ENCODE data around the gene DNER. TPM values are rescaled to one million over a fixed set of nuclear protein-coding genes. Genes with fewer than 3 reads are reported as not detected.

Gene DNER
- polyA plus RNA-seq, 2 of the 4 experiments (the other 2 are of a cell fraction) = 0.34 to 4.2 TPM

- TF ChIP-seq, protein P1, sequence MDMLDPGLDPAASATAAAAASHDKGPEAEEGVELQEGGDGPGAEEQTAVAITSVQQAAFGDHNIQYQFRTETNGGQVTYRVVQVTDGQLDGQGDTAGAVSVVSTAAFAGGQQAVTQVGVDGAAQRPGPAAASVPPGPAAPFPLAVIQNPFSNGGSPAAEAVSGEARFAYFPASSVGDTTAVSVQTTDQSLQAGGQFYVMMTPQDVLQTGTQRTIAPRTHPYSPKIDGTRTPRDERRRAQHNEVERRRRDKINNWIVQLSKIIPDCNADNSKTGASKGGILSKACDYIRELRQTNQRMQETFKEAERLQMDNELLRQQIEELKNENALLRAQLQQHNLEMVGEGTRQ (IDR thresholded peaks at IDR 0.05) = no peak
- TF ChIP-seq EHF (CRISPR knock-in tag; IDR thresholded peaks at IDR 0.05) (no peak), CBX8 (IDR thresholded peaks at IDR 0.05) (no peak), POLR2AphosphoS2 (conservative IDR thresholded peaks at IDR 0.05; ENCODE audit: low read length) (no peak), ZFP36 (IDR thresholded peaks at IDR 0.05; ENCODE audit: borderline replicate concordance, partially characterized antibody) (no peak), EP300 (IDR thresholded peaks at IDR 0.05) (no peak), GATA3 (IDR thresholded peaks at IDR 0.05; ENCODE audit: borderline replicate concordance) (no peak), NFE2L2 (conservative IDR thresholded peaks at IDR 0.05; ENCODE audit: low read length) (no peak), RFX5 (IDR thresholded peaks at IDR 0.05) (no peak), RAD21 (conservative IDR thresholded peaks at IDR 0.05 in 1 of 2, IDR thresholded peaks at IDR 0.05 in 1 of 2) (no peak), MYC (IDR thresholded peaks at IDR 0.05; ENCODE audit: borderline replicate concordance, low read length) (no peak), KDM5A (IDR thresholded peaks at IDR 0.05) (no peak), REST (IDR thresholded peaks at IDR 0.05) (no peak), BHLHE40 (IDR thresholded peaks at IDR 0.05; ENCODE audit: low read depth, low read length) (no peak)
- TF ChIP-seq, protein P2, sequence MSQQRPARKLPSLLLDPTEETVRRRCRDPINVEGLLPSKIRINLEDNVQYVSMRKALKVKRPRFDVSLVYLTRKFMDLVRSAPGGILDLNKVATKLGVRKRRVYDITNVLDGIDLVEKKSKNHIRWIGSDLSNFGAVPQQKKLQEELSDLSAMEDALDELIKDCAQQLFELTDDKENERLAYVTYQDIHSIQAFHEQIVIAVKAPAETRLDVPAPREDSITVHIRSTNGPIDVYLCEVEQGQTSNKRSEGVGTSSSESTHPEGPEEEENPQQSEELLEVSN (IDR thresholded peaks at IDR 0.05; ENCODE audit: borderline replicate concordance, low read depth) = no peak
- TF ChIP-seq, protein P3, sequence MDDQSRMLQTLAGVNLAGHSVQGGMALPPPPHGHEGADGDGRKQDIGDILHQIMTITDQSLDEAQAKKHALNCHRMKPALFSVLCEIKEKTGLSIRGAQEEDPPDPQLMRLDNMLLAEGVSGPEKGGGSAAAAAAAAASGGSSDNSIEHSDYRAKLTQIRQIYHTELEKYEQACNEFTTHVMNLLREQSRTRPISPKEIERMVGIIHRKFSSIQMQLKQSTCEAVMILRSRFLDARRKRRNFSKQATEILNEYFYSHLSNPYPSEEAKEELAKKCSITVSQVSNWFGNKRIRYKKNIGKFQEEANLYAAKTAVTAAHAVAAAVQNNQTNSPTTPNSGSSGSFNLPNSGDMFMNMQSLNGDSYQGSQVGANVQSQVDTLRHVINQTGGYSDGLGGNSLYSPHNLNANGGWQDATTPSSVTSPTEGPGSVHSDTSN (IDR thresholded peaks at IDR 0.05) = no peak
- POLR2A ChIA-PET = no interaction called here
- Histone ChIP-seq H3K4me3 (no peak overlapping the region), H3K4me1 (no peaks in the 10 kb centered on the region), H3K9me3 (no peaks in the 10 kb centered on the region), H3K4me2 (no peak overlapping the region), H3K27ac (no peak overlapping the region)
- FAIRE-seq (no peak), DNase-seq (ENCODE audit: low read depth in 1 of 2, low spot score in 1 of 2) (no peak), ATAC-seq (peak in 1 of 2 experiments; percentile 19; a peak in 1 of 6 replicates)
- 20% methylated on average over 7 of the region's 7 CpGs for WGBS (ENCODE audit: missing lambda C conversion rate)
- CTCF ChIA-PET = interaction anchor here (1.5 kb wide), 1 partner anchor 360 kb away, joined by 4 read pairs; no protein-coding TSS in a partner anchor
Observed at GRCh38 chr2:229633556-229633955, 80.8 kb downstream of the DNER start.

DNA sequence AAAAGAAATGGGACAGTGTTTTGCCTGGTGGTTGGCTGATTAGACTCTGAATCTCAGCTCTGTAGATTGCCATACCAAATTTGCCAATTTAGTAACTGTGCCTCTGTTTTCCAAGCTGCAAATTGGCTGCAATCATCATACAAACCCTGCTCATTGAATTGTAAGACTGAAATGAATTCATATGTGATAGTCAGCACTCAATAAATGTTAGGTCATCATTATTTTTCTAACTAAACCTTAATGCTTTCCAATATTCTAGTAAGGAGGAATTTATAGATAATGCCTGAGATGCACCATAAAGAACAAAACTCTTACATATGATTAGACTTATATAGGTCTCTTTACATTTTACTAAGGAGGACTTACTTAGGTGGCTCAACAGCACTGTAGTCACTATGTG is 85.3 kb downstream of the DNER start:
- Histone ChIP-seq H3K4me2 (no peak overlapping the region), H3K9me3 (no peaks in the 10 kb centered on the region), H3K4me1 (no peaks in the 10 kb centered on the region), H3K27ac (no peak overlapping the region), H3K4me3 (no peak overlapping the region)
- DNase-seq (ENCODE audit: low read depth in 1 of 2, low spot score in 1 of 2) (no peak), FAIRE-seq (no peak), ATAC-seq (no peak)
- CTCF ChIA-PET = interaction anchor here (1.0 to 1.4 kb wide), 3 partner anchors 20 to 42 kb away, joined by 3 to 4 read pairs (median 4); no protein-coding TSS in a partner anchor
- TF ChIP-seq MAFK (IDR thresholded peaks at IDR 0.05; ENCODE audit: partially characterized antibody) = peak; percentile 68
- no peak for TF ChIP-seq RCOR1 (IDR thresholded peaks at IDR 0.05; ENCODE audit: low read depth, low read length)
- POLR2A ChIA-PET = no interaction called here

GRCh38 chr2:229627728-229628127 is 86.6 kb downstream of the DNER start:
- WGBS (ENCODE audit: missing lambda C conversion rate) = 21% methylated on average over 3 of the region's 3 CpGs
- ATAC-seq = no peak

More at GRCh38 chr2:229627728-229628127, 86.6 kb downstream of the DNER start:
- no peak for DNase-seq (ENCODE audit: low read depth in 1 of 2, low spot score in 1 of 2)
- TF ChIP-seq CBX8 (IDR thresholded peaks at IDR 0.05) = no peak
- no peak for TF ChIP-seq ZFP36 (IDR thresholded peaks at IDR 0.05; ENCODE audit: borderline replicate concordance, partially characterized antibody)
- no peak for TF ChIP-seq TP53 (CRISPR knock-in tag; IDR thresholded peaks at IDR 0.05)
- no peak for TF ChIP-seq PHF8 (IDR thresholded peaks at IDR 0.05; ENCODE audit: borderline replicate concordance, low read depth)
- TF ChIP-seq KDM5A (IDR thresholded peaks at IDR 0.05) = no peak
- no peak for TF ChIP-seq HOXB13 (CRISPR knock-in tag; IDR thresholded peaks at IDR 0.05; ENCODE audit: low read depth)
- no peak for TF ChIP-seq RAD21 (conservative IDR thresholded peaks at IDR 0.05 in 1 of 2, IDR thresholded peaks at IDR 0.05 in 1 of 2)
- TF ChIP-seq NFE2L2 (conservative IDR thresholded peaks at IDR 0.05; ENCODE audit: low read length) = no peak
- TF ChIP-seq, protein P4, sequence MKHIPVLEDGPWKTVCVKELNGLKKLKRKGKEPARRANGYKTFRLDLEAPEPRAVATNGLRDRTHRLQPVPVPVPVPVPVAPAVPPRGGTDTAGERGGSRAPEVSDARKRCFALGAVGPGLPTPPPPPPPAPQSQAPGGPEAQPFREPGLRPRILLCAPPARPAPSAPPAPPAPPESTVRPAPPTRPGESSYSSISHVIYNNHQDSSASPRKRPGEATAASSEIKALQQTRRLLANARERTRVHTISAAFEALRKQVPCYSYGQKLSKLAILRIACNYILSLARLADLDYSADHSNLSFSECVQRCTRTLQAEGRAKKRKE (CRISPR knock-in tag; IDR thresholded peaks at IDR 0.05; ENCODE audit: low read depth) = no peak
- no peak for TF ChIP-seq BHLHE40 (IDR thresholded peaks at IDR 0.05; ENCODE audit: low read depth, low read length)
- no peak for TF ChIP-seq HDAC2 (IDR thresholded peaks at IDR 0.05)
- no peak for TF ChIP-seq RARB (CRISPR knock-in tag; IDR thresholded peaks at IDR 0.05)
- POLR2A ChIA-PET = no interaction called here
- Histone ChIP-seq H3K9me3 (no peaks in the 10 kb centered on the region), H3K4me1 (no peaks in the 10 kb centered on the region), H3K4me2 (no peak overlapping the region), H3K4me3 (no peak overlapping the region), H3K27ac (no peak overlapping the region)
- CTCF ChIA-PET = interaction anchor here (1.0 to 1.4 kb wide), 2 partner anchors 14 to 18 kb away, joined by 3 to 4 read pairs; no protein-coding TSS in a partner anchor
- no peak for FAIRE-seq
